ENCODE results near the gene BRD9.
A peak's percentile ranks its signal among the peaks of the same experiment; 100 is the strongest.
"Not testable (repeated sequence)": the region's sequence is repeated elsewhere in the genome, so short reads cannot be mapped to it uniquely, and the experiment has no call there.

BRD9 gene

GRCh38 chr5:902129-902916 is 9.7 kb upstream of the BRD9 start:
- no peak for DNase-seq (ENCODE audit: low spot score)

GRCh38 chr5:900781-901180 is 8.2 kb upstream of the BRD9 start:
- no peak for DNase-seq (ENCODE audit: low spot score)

- DNase-seq (ENCODE audit: low spot score), result no peak
Observed at GRCh38 chr5:893711-894110, 1.1 kb upstream of the BRD9 start.

- DNase-seq (ENCODE audit: low spot score), result no peak
Observed at GRCh38 chr5:893137-893506, 521 bp upstream of the BRD9 start.

- peak; percentile 49 for DNase-seq (ENCODE audit: low spot score)
Observed at GRCh38 chr5:891837-892393, 686 bp downstream of the BRD9 start.

GRCh38 chr5:891117-891836 is 1.3 kb downstream of the BRD9 start:
- no peak for DNase-seq (ENCODE audit: low spot score)

GRCh38 chr5:889075-889710 is 3.4 kb downstream of the BRD9 start:
- DNase-seq (ENCODE audit: low spot score), result no peak

- no peak for DNase-seq (ENCODE audit: low spot score)
Observed at GRCh38 chr5:888638-889035, 4.0 kb downstream of the BRD9 start.

GRCh38 chr5:887947-888637 is 4.5 kb downstream of the BRD9 start:
- DNase-seq (ENCODE audit: low spot score), result no peak

- no peak for DNase-seq (ENCODE audit: low spot score)
Observed at GRCh38 chr5:886716-887325, 5.8 kb downstream of the BRD9 start.

GRCh38 chr5:886036-886435 is 6.6 kb downstream of the BRD9 start:
- DNase-seq (ENCODE audit: low spot score), result no peak

GRCh38 chr5:885529-885928 is 7.1 kb downstream of the BRD9 start:
- DNase-seq (ENCODE audit: low spot score), result no peak

GRCh38 chr5:885127-885442 is 7.5 kb downstream of the BRD9 start:
- DNase-seq (ENCODE audit: low spot score), result no peak

- no peak for DNase-seq (ENCODE audit: low spot score)
Observed at GRCh38 chr5:884345-885126, 8.1 kb downstream of the BRD9 start.

- no peak for DNase-seq (ENCODE audit: low spot score)
Observed at GRCh38 chr5:883475-884181, 9.0 kb downstream of the BRD9 start.

- DNase-seq (ENCODE audit: low spot score), result no peak
Observed at GRCh38 chr5:882253-883183, 10.1 kb downstream of the BRD9 start.

GRCh38 chr5:881551-881935 is 11.1 kb downstream of the BRD9 start:
- no peak for DNase-seq (ENCODE audit: low spot score)

GRCh38 chr5:880816-881550 is 11.6 kb downstream of the BRD9 start:
- DNase-seq (ENCODE audit: low spot score), result no peak

GRCh38 chr5:878677-879076 is 13.9 kb downstream of the BRD9 start:
- not testable (repeated sequence) for DNase-seq (ENCODE audit: low spot score)
